Activated CD8-positive, alpha-beta memory T cell treated with anti-CD3 and anti-CD28 coated beads for 24 hours (primary cell): Measurements from ENCODE around the gene FGFR3.

Experiments
- DNase-seq: peaks from one replicate; pipeline ENCODE4 v3.0.0-alpha.2; 2020

The FGFR3 gene

GRCh38 chr4:1792832-1793495 is at the start of gene FGFR3:
TSS of gene FGFR3 (plus strand) at chr4:1793293. CDS start at chr4:1793935, 642 bp downstream.
- peak; percentile 77 for DNase-seq

GRCh38 chr4:1743551-1743950 is 49.5 kb upstream of the FGFR3 start:
- no peak for DNase-seq

- DNase-seq = no peak
Observed at GRCh38 chr4:1743975-1744374, 49.1 kb upstream of the FGFR3 start.

- no peak for DNase-seq
Observed at GRCh38 chr4:1744552-1744951, 48.5 kb upstream of the FGFR3 start.

- DNase-seq = no peak
Observed at GRCh38 chr4:1745165-1745564, 47.9 kb upstream of the FGFR3 start.

- DNase-seq = no peak
Observed at GRCh38 chr4:1745697-1746096, 47.4 kb upstream of the FGFR3 start.

GRCh38 chr4:1746265-1746691 is 46.8 kb upstream of the FGFR3 start:
- DNase-seq = peak; percentile 93

GRCh38 chr4:1746919-1747602 is 46.0 kb upstream of the FGFR3 start:
- no peak for DNase-seq

GRCh38 chr4:1747603-1747967 is 45.5 kb upstream of the FGFR3 start:
- DNase-seq = no peak

GRCh38 chr4:1748465-1748995 is 44.6 kb upstream of the FGFR3 start:
- DNase-seq = peak; percentile 93

GRCh38 chr4:1749370-1749769 is 43.7 kb upstream of the FGFR3 start:
- no peak for DNase-seq

GRCh38 chr4:1749826-1750225 is 43.3 kb upstream of the FGFR3 start:
- DNase-seq = no peak

GRCh38 chr4:1750381-1751154 is 42.5 kb upstream of the FGFR3 start:
- no peak for DNase-seq

- no peak for DNase-seq
Observed at GRCh38 chr4:1751155-1751918, 41.8 kb upstream of the FGFR3 start.

- no peak for DNase-seq
Observed at GRCh38 chr4:1751919-1752283, 41.2 kb upstream of the FGFR3 start.

- no peak for DNase-seq
Observed at GRCh38 chr4:1752284-1753041, 40.6 kb upstream of the FGFR3 start.

GRCh38 chr4:1753294-1753696 is 39.8 kb upstream of the FGFR3 start:
- no peak for DNase-seq

GRCh38 chr4:1753697-1754311 is 39.3 kb upstream of the FGFR3 start:
- DNase-seq = no peak

- DNase-seq = no peak
Observed at GRCh38 chr4:1754336-1754735, 38.8 kb upstream of the FGFR3 start.

- DNase-seq = no peak
Observed at GRCh38 chr4:1755297-1755696, 37.8 kb upstream of the FGFR3 start.

- DNase-seq = no peak
Observed at GRCh38 chr4:1756079-1756478, 37.0 kb upstream of the FGFR3 start.
